PFSK-1 (cell line): Measurements from ENCODE around the gene ZNF101.

Source experiments
- FOXP2 ChIP-seq: optimal IDR thresholded peaks from 2 replicates; pipeline ENCODE3; 2011; ENCODE audit warnings: borderline replicate concordance, control low read depth, inconsistent platforms; ENCODE audit not compliant: insufficient read depth; ENCODE audit errors: extremely low read length, extremely low read depth
- POLR2AphosphoS5 ChIP-seq: IDR thresholded peaks from 2 replicates; pipeline ENCODE4 v1.6.1; 2012; ENCODE audit warnings: low read depth, mild to moderate bottlenecking, control low read depth, low read length, moderate library complexity
- SIN3A ChIP-seq: IDR thresholded peaks from 2 replicates; pipeline ENCODE4 v1.6.1; 2012; ENCODE audit warnings: mild to moderate bottlenecking, low read length, moderate library complexity, borderline replicate concordance; ENCODE audit not compliant: insufficient read depth
- TAF1 ChIP-seq: IDR thresholded peaks from 2 replicates; pipeline ENCODE4 v1.6.1; 2012; ENCODE audit warnings: low read length, control low read depth, borderline replicate concordance; ENCODE audit not compliant: insufficient read depth
- TF ChIP-seq, protein P1 (sequence below), 2 experiments: IDR thresholded peaks; 2 replicates each; pipeline versions ENCODE4 v1.6.1 to v1.8.0; 2011 to 2012; ENCODE audit warnings: low read depth in 2 of 2, low read length in 2 of 2, control low read depth in 1 of 2, inconsistent platforms in 1 of 2, mild to moderate bottlenecking in 1 of 2, moderate library complexity in 1 of 2; ENCODE audit not compliant: insufficient read depth in 1 of 2

ZNF101 gene

GRCh38 chr19:19661675-19662251 lies 6.9 kb upstream of the ZNF101 start:
- TF ChIP-seq, protein P1, sequence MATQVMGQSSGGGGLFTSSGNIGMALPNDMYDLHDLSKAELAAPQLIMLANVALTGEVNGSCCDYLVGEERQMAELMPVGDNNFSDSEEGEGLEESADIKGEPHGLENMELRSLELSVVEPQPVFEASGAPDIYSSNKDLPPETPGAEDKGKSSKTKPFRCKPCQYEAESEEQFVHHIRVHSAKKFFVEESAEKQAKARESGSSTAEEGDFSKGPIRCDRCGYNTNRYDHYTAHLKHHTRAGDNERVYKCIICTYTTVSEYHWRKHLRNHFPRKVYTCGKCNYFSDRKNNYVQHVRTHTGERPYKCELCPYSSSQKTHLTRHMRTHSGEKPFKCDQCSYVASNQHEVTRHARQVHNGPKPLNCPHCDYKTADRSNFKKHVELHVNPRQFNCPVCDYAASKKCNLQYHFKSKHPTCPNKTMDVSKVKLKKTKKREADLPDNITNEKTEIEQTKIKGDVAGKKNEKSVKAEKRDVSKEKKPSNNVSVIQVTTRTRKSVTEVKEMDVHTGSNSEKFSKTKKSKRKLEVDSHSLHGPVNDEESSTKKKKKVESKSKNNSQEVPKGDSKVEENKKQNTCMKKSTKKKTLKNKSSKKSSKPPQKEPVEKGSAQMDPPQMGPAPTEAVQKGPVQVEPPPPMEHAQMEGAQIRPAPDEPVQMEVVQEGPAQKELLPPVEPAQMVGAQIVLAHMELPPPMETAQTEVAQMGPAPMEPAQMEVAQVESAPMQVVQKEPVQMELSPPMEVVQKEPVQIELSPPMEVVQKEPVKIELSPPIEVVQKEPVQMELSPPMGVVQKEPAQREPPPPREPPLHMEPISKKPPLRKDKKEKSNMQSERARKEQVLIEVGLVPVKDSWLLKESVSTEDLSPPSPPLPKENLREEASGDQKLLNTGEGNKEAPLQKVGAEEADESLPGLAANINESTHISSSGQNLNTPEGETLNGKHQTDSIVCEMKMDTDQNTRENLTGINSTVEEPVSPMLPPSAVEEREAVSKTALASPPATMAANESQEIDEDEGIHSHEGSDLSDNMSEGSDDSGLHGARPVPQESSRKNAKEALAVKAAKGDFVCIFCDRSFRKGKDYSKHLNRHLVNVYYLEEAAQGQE (IDR thresholded peaks at IDR 0.05; ENCODE audit: insufficient read depth in 1 of 2, low read depth in 2 of 2, low read length in 2 of 2), result no peak
- TF ChIP-seq TAF1 (no peak), POLR2AphosphoS5 (no peak), FOXP2 (no peak), SIN3A (no peak)

DNA sequence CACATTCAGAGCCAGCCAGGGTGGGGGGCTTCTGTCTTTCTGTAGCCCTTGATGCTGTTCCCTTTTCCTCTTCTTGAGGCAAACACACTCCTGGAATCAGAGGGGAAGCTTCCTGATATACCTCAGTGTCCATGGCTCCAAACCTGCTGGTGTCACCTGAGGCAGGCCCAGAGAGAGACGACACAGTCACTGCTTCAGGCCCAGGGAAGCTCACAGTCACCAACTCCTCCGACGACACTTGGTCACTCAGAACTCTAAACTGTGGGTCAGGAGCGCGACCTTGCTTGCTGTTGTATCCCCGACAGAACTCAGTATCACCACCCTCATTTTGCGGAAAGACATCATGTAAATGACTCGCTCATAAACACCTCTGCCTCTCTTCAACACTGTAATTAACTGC lies 6.3 kb upstream of the ZNF101 start:
- TF ChIP-seq SIN3A (no peak), POLR2AphosphoS5 (no peak), FOXP2 (no peak), TAF1 (no peak)
- TF ChIP-seq, protein P1 (IDR thresholded peaks at IDR 0.05; ENCODE audit: insufficient read depth in 1 of 2, low read depth in 2 of 2, low read length in 2 of 2), result no peak

- no peak; the same call in 1 of the 2 replicates for TF ChIP-seq POLR2AphosphoS5
- TF ChIP-seq, protein P1 (IDR thresholded peaks at IDR 0.05; ENCODE audit: insufficient read depth in 1 of 2, low read depth in 2 of 2, low read length in 2 of 2), result no peak
- TF ChIP-seq SIN3A, result no peak
- no peak for TF ChIP-seq TAF1
- no peak for TF ChIP-seq FOXP2
These were observed 5.8 kb upstream of the ZNF101 start for GRCh38 chr19:19662871-19663255.

DNA sequence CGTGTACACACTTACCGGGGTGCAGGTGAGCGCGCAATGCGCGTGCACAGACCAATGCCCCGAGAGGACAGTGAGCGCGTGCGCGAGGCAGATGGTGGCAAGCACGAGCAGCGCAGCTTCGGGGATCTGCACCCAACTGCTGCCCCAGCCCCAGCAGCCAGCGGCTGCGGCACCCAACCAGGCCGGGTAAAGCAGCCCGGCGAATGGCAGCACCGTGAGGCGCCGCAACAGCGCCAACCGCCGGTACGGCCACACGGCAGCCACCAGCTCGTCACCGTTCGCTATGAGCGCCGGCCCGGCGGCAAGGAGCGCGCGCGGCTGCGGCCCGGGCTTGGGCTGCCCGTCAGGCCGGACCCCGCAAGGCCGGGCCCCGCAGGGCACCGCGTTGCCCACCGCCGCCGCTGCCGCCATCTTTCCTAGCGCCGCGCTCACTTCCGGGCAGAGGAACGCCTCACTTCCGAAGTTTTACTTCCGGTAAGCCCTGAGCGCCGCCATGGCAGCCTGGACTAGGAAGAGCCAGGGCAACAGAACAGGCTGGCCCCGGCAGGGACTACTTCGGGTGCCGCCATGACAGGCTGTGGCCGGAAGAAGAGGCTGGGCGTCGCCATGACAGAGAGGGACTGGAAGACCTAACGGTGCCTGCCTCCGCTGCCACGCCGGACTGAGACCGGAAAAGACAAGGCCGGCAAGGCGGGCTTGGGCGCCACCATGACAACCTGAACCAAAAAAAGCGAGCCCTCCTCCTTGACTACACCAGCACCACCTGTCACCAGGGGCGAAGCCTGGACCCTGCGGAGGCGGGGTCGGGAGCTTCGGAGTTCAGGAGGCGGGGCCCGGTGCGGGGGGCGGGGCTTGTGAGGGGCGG lies 5.2 kb upstream of the ZNF101 start, which contains the start of gene ATP13A1:
TSS of gene ATP13A1 (minus strand) at position 421 of the 865 bp plus-strand sequence. CDS start at position 411, 10 bp downstream.
- TF ChIP-seq POLR2AphosphoS5 (no peak; the same call in none of the 2 replicates), FOXP2 (peak; percentile 23), TAF1 (peak; percentile 97)

DNA sequence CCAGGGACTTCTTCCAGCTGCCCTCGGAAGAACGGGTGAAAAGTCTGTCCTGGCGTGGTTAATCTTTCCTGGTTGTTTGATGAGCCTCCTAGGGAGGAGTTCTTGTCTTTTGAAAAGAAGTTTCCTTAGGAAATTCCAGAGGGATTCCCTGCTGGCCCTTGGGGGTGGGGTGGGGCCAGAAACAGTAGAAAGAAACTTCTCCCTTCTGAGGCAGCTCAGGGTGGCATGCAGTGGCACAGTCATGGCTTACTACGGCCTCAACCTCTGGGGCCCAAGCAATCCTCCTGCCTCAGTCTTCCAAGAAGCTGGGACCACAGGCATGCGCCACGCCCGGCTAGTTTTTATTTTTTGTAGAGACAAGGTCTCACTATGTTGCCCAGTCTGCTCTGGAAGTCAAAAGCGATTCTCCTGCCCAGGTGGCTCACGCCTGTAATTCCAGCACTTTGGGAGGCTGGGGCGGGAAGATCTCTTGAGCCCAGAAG lies 1.5 kb downstream of the ZNF101 start:
- TF ChIP-seq TAF1, result no peak
- no peak for TF ChIP-seq SIN3A
- no peak for TF ChIP-seq FOXP2
- no peak for TF ChIP-seq POLR2AphosphoS5
- TF ChIP-seq, protein P1 (IDR thresholded peaks at IDR 0.05; ENCODE audit: insufficient read depth in 1 of 2, low read depth in 2 of 2, low read length in 2 of 2), result no peak
